Fibroblast of villous mesenchyme (primary cell): Measurements from ENCODE around the gene SNRNP25. TPM values are rescaled to one million over a fixed set of nuclear protein-coding genes. Genes with fewer than 3 reads are reported as not detected.
"Not testable (repeated sequence)": the region's sequence is repeated elsewhere in the genome, so short reads cannot be mapped to it uniquely, and the experiment has no call there.

ENCODE experiments used
- DNase-seq: peaks from one replicate; pipeline ENCODE4 v3.0.0-alpha.2; 2010; ENCODE audit warnings: low read depth
- H3K4me3 ChIP-seq: 2 replicates; pipeline ENCODE4 v1.5.1; 2011; ENCODE audit warnings: low read depth, mild to moderate bottlenecking, low read length
- total RNA-seq: library from RNA; depleted of rRNA; stranded (reverse); fragments of >200 nt; gene quantifications from 2 replicates; pipeline ENCODE4 v1.2.3, GENCODE V29; 2012
- TF ChIP-seq, protein P1 (sequence below): IDR thresholded peaks from 2 replicates; pipeline ENCODE4 v1.5.1; 2012; ENCODE audit warnings: low read depth, mild to moderate bottlenecking, low read length; ENCODE audit not compliant: insufficient read depth

The SNRNP25 gene
- 15.5 and 22.5 TPM in 2 replicates for total RNA-seq

- TF ChIP-seq, protein P1, sequence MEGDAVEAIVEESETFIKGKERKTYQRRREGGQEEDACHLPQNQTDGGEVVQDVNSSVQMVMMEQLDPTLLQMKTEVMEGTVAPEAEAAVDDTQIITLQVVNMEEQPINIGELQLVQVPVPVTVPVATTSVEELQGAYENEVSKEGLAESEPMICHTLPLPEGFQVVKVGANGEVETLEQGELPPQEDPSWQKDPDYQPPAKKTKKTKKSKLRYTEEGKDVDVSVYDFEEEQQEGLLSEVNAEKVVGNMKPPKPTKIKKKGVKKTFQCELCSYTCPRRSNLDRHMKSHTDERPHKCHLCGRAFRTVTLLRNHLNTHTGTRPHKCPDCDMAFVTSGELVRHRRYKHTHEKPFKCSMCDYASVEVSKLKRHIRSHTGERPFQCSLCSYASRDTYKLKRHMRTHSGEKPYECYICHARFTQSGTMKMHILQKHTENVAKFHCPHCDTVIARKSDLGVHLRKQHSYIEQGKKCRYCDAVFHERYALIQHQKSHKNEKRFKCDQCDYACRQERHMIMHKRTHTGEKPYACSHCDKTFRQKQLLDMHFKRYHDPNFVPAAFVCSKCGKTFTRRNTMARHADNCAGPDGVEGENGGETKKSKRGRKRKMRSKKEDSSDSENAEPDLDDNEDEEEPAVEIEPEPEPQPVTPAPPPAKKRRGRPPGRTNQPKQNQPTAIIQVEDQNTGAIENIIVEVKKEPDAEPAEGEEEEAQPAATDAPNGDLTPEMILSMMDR = no peak
- peak within 1 kb of the TSS; percentile 81 for H3K4me3 ChIP-seq
- peak; percentile 98 for DNase-seq
Observed at GRCh38 chr16:53346-54236, at the start of gene SNRNP25, which contains the start of gene POLR3K. Gene SNRNP25, plus strand, starts transcription at chr16:53828. Its CDS starts 189 bp downstream, at chr16:54017. Gene POLR3K, minus strand, starts transcription at chr16:53608. Its CDS starts 22 bp downstream, at chr16:53586.

- no peak for DNase-seq
- H3K4me3 ChIP-seq = peak overlapping the region; percentile 58
- TF ChIP-seq, protein P1 = no peak
Observed at GRCh38 chr16:9903-10665, 43.5 kb upstream of the SNRNP25 start.

DNA sequence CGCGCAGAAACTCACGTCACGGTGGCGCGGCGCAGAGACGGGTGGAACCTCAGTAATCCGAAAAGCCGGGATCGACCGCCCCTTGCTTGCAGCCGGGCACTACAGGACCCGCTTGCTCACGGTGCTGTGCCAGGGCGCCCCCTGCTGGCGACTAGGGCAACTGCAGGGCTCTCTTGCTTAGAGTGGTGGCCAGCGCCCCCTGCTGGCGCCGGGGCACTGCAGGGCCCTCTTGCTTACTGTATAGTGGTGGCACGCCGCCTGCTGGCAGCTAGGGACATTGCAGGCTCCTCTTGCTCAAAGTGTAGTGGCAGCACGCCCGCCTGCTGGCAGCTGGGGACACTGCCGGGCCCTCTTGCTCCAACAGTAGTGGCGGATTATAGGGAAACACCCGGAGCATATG is 42.9 kb upstream of the SNRNP25 start:
- TF ChIP-seq, protein P1 = peak; percentile 52
- not testable (repeated sequence) for DNase-seq, H3K4me3 ChIP-seq

DNA sequence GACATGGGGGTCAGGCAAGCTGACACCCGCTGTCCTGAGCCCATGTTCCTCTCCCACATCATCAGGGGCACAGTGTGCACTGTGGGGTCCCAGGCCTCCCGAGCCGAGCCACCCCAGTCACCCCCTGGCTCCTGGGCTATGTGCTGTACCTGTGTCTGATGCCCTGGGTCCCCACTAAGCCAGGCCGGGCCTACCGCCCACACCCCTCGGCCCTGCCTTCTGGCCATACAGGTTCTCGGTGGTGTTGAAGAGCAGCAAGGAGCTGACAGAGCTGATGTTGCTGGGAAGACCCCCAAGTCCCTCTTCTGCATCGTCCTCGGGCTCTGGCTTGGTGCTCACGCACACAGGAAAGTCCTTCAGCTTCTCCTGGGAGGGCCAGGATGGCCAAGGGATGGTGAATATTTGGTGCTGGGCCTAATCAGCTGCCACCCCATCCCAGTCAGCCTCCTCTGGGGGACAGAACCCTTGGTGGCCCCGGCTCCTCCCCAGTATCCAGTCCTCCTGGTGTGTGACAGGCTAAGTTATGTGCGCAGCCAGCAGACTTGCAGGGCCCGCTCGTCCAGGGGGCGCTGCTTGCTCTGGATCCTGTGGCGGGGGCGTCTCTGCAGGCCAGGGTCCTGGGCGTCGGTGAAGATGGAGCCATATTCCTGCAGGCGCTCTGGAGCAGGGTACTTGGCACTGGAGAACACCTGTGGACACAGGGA is 36.4 kb upstream of the SNRNP25 start:
- not testable (repeated sequence) for DNase-seq, H3K4me3 ChIP-seq

DNA sequence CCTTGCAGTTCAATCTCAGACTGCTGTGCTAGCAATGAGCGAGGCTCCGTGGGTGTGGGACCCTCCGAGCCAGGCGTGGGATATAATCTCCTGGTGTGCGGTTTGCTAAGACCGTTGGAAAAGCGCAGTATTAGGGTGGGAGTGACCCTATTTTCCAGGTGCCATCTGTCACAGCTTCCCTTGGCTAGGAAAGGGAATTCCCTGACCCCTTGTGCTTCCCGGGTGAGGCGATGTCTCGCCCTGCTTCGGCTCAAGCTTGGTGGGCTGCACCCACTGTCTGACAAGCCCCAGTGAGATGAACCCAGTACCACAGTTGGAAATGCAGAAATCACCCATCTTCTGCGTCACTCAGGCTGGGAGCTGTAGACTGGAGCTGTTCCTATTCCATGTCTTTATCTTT is 32.7 kb upstream of the SNRNP25 start:
- not testable (repeated sequence) for DNase-seq, H3K4me3 ChIP-seq

GRCh38 chr16:24151-24550 is 29.5 kb upstream of the SNRNP25 start:
- H3K4me3 ChIP-seq, DNase-seq: not testable (repeated sequence)

GRCh38 chr16:25926-26348 is 27.7 kb upstream of the SNRNP25 start:
- not testable (repeated sequence) for DNase-seq, H3K4me3 ChIP-seq

DNA sequence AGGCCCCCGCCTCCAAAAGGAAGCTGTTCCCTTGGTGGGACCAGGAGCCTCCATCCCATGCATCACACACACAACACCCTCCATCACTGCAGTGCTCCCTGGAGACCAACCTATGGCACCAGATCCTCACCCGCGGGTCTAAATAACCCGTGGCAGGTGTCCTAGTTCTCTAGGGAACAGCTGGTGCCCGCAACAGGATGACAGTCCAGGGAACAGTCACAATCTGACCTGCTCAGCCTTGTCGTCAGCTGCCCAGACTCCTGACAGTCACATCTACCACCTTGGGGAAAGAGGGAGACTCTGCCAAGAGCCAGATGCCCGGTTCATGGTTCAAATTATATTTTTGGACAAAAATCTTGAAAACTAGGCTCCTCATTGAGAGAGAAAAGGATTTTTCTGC is 23.0 kb upstream of the SNRNP25 start:
- not testable (repeated sequence) for DNase-seq, H3K4me3 ChIP-seq

- not testable (repeated sequence) for H3K4me3 ChIP-seq
Observed at GRCh38 chr16:33154-33876, 20.3 kb upstream of the SNRNP25 start.

More at GRCh38 chr16:33154-33876, 20.3 kb upstream of the SNRNP25 start:
- DNase-seq = not testable (repeated sequence)
